SU-DHL-6 (cell line): ENCODE results near the gene LYPD3.
"Not testable (repeated sequence)": the region's sequence is repeated elsewhere in the genome, so short reads cannot be mapped to it uniquely, and the experiment has no call there.

Experiments
- EZH2phosphoT487 ChIP-seq: fragments of 200-600 bp; sonication (generic), shearing (Covaris generic); conservative IDR thresholded peaks from 2 replicates; pipeline ENCODE4 v1.6.1; 2018; ENCODE audit warnings: mild to moderate bottlenecking, antibody characterized with exemption, low read length, moderate library complexity, mixed read lengths
- TF ChIP-seq, protein P1 (sequence below): fragments of 200-600 bp; sonication (generic); IDR thresholded peaks from one replicate; pipeline ENCODE4 v1.5.1; 2017; ENCODE audit warnings: antibody characterized with exemption, mild to moderate bottlenecking, low read length, moderate library complexity; ENCODE audit not compliant: insufficient read depth, poor library complexity, severe bottlenecking

DNA sequence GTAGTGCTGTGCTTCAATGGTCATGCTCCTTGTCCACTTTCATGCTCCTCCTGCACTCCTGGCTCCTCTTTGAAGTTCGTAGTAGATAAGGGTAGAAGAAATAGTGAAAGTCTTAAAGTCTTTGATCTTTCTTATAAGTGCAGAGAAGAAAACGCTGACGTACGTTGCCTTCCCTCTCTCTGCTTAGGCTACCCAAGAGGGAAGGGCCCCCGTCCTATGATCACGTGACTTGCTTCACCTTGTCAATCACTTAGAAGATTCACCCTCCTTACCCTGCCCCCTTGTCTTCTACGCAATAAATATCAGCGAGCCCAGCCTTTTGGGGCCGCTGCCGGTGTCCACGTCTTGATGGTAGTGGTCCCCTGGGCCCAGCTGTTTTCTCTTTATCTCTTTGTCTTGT, 28.1 kb downstream of the LYPD3 start:
- TF ChIP-seq EZH2phosphoT487, result not testable (repeated sequence)
- TF ChIP-seq, protein P1, sequence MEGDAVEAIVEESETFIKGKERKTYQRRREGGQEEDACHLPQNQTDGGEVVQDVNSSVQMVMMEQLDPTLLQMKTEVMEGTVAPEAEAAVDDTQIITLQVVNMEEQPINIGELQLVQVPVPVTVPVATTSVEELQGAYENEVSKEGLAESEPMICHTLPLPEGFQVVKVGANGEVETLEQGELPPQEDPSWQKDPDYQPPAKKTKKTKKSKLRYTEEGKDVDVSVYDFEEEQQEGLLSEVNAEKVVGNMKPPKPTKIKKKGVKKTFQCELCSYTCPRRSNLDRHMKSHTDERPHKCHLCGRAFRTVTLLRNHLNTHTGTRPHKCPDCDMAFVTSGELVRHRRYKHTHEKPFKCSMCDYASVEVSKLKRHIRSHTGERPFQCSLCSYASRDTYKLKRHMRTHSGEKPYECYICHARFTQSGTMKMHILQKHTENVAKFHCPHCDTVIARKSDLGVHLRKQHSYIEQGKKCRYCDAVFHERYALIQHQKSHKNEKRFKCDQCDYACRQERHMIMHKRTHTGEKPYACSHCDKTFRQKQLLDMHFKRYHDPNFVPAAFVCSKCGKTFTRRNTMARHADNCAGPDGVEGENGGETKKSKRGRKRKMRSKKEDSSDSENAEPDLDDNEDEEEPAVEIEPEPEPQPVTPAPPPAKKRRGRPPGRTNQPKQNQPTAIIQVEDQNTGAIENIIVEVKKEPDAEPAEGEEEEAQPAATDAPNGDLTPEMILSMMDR, result not testable (repeated sequence)
